ENCODE results near the gene ARID1B.

ARID1B gene

DNA sequence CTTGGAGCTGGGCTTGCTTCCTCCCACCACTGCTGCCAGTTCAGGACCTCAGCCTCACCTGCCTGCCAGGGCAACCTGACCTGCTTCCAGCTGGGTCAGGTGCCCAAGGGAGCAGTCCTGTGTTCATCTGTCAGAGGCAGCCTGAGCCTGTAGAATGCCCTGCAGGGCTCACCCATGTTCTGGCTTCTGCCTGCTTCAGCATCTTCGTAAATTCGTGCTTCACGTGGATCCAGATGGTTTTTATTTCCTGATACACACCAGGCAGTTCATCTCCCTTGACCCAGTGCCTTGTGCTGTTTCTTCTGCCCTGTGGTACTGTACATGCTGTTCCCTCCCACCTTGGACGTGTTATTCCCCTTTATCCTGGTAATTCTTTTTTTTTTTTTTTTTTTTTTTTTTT is 50.2 kb downstream of the ARID1B start:
- TF ChIP-seq ZFX (IDR thresholded peaks at IDR 0.05), result no peak
- TF ChIP-seq, protein P1, sequence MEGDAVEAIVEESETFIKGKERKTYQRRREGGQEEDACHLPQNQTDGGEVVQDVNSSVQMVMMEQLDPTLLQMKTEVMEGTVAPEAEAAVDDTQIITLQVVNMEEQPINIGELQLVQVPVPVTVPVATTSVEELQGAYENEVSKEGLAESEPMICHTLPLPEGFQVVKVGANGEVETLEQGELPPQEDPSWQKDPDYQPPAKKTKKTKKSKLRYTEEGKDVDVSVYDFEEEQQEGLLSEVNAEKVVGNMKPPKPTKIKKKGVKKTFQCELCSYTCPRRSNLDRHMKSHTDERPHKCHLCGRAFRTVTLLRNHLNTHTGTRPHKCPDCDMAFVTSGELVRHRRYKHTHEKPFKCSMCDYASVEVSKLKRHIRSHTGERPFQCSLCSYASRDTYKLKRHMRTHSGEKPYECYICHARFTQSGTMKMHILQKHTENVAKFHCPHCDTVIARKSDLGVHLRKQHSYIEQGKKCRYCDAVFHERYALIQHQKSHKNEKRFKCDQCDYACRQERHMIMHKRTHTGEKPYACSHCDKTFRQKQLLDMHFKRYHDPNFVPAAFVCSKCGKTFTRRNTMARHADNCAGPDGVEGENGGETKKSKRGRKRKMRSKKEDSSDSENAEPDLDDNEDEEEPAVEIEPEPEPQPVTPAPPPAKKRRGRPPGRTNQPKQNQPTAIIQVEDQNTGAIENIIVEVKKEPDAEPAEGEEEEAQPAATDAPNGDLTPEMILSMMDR (conservative IDR thresholded peaks at IDR 0.05), result no peak
- no peak overlapping the region for H3K27ac ChIP-seq

DNA sequence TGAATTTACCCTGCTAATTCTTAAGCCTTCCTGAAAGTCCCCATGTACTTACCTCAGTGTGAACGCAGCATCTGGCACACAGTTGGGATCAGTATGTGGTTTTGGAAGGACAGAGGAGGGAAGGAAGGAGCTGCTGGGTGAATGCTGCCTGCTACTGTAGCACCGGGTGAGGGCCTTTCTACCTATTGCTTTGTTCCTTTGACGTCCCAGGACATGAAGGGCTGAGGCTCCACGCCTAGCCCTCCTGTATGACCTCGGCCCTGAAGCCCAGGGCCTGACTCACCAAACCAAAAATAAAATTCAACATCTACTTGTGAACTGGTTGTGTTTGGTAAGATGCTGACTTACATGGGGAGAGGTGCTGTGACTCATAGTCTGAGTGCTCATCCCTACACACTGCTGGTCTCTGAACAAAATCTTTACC is 51.1 kb downstream of the ARID1B start:
- H3K27ac ChIP-seq, result no peak overlapping the region
- TF ChIP-seq ZFX (IDR thresholded peaks at IDR 0.05), result no peak
- TF ChIP-seq, protein P1 (conservative IDR thresholded peaks at IDR 0.05), result no peak

DNA sequence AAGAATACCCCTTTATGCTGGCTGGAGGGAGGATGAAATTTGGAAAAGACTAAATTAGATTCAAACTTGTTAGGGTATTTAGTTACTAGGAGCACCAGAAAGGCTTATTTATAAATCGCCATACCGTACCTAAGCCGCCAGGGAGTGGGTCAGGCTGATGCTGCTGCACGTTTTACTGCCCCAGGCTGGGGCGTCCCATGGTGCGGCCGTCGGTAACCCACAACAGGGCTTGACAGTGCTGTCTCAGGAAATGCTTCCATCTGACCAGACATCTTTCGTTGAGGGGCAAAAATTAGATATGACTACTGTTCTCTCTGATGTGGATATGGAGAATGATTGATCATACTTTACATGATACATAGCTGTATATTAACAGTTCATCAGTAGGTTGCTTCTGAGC is 52.9 kb downstream of the ARID1B start:
- TF ChIP-seq, protein P1 (conservative IDR thresholded peaks at IDR 0.05), result no peak
- TF ChIP-seq ZFX (IDR thresholded peaks at IDR 0.05), result no peak

DNA sequence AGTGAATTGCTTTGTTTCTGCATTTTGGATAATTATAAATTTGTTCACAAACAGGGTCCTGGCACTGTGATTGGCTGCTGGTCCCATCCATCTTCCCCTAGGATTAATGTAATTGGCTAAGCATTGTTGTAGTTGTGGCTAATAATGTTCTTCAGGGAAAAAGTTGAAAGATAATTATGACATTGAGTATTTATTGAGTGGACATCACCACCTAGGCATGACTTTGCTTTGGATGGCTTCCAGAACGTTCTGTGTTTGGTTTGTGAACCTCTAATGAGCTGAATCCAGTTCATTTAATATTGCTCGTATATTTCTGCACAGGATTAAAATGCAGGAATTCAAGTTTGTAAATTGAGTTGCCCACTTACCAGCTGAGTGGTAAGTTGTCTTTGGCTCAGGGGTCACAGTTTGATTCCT is 55.1 kb downstream of the ARID1B start:
- no peak overlapping the region for H3K27ac ChIP-seq
- no peak for TF ChIP-seq ZFX (IDR thresholded peaks at IDR 0.05)
- TF ChIP-seq, protein P1 (conservative IDR thresholded peaks at IDR 0.05), result no peak

More for the DNA sequence above, 52.9 kb downstream of the ARID1B start:
- no peak overlapping the region for H3K27ac ChIP-seq

DNA sequence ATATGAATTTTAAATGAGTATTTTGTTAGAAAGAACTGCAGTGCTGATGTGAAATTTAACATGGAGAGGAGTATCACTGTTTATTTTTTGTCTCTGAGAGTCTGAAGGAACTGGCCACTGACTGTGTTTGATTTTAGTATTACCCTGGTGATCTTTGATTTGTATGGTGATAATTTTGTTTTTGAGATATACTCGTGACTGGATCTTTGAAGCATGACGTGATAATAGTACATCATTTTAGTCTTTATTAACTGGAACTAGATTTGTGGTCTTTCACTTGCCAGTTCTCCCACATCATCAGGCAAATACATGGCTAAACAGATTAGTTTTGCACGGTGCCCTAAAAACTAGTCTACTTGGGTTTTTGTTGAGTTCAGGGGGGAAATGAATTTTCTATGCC is 55.5 kb downstream of the ARID1B start:
- H3K27ac ChIP-seq, result no peak overlapping the region
- TF ChIP-seq ZFX (IDR thresholded peaks at IDR 0.05), result no peak

DNA sequence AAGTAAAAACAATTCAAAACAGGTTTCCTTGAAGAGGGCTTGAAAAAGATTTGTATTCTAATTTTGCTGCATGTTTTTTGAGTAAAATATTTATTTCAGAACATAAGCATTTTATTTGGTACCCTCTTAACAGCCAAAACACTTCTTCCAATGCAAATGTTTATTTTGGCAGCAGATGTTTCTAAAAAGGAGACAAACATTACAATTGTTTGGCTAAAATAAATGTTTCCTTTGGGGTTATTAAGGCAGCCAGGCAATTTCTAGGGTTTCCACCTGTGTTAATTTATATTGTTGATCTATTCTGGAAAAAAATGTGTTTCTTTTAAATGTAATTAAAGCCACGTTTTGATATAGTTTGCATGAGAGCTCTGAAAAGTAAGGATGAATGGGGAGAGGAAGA is 56.6 kb downstream of the ARID1B start:
- H3K27ac ChIP-seq, result no peak overlapping the region
- TF ChIP-seq, protein P1 (conservative IDR thresholded peaks at IDR 0.05), result no peak
- no peak for TF ChIP-seq ZFX (IDR thresholded peaks at IDR 0.05)

DNA sequence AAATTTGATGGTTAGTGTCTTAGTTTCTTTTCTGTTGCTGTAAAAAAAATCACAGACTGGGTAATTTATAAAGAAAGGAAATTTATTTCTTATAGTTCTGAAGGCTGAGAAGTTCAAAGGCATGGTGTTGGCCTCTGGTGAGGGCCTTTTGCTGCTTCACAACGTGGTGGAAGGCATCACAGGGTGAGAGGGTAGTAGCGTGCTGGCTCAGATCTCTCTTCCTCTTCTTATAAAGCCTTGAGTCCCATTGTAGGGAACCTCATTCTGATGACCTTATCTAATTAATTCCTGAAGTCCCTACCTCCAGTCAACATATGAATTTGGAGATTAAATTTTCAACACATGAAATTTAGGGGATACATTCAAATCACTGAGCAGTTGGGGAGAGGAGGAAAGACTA is 62.0 kb downstream of the ARID1B start:
- TF ChIP-seq, protein P1 (conservative IDR thresholded peaks at IDR 0.05), result no peak
- no peak for TF ChIP-seq ZFX (IDR thresholded peaks at IDR 0.05)
- no peak overlapping the region for H3K27ac ChIP-seq

DNA sequence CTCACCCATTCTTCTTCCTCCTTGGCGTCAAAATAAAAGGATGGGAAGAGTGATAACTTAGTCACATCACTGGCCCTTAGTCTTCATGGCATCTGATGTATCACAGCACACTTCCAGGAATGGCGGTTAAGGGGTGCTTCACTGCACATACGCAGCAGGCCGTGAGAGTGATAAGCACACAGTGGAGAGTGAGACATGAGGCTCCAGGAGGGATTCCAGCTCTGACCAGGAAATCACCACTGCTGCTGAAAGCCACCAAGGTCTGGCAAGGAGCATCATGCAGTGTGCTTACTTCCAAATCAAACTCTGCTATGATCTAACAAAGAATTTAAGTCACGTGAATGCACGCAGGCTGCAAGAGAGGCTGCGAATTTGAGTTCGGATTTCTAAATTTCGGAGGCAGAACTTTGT is 62.4 kb downstream of the ARID1B start:
- TF ChIP-seq, protein P1 (conservative IDR thresholded peaks at IDR 0.05), result no peak
- no peak for TF ChIP-seq ZFX (IDR thresholded peaks at IDR 0.05)
- no peak overlapping the region for H3K27ac ChIP-seq
